Type B pancreatic cell (in vitro differentiated cells): ENCODE data around the gene FSD1L. TPM values are rescaled to one million over a fixed set of nuclear protein-coding genes. Genes with fewer than 3 reads are reported as not detected.
A peak's percentile ranks its signal among the peaks of the same experiment; 100 is the strongest.

Experiments
- DNase-seq: peaks from one replicate; pipeline ENCODE4 v3.0.0; 2021; ENCODE audit warnings: mixed read lengths; ENCODE audit not compliant: unreplicated experiment; ENCODE audit errors: extremely low spot score
- H3K27ac Mint-ChIP-seq: 2 replicates; pipeline ENCODE4 v1.8.0; 2021; ENCODE audit warnings: mild to moderate bottlenecking, mixed read lengths
- H3K27me3 Mint-ChIP-seq: 2 replicates; pipeline ENCODE4 v1.8.0; 2021; ENCODE audit warnings: mixed read lengths
- H3K36me3 Mint-ChIP-seq: 2 replicates; pipeline ENCODE4 v1.8.0; 2021; ENCODE audit warnings: mixed read lengths
- H3K4me1 Mint-ChIP-seq: one replicate; pipeline ENCODE4 v1.8.0; 2021; ENCODE audit warnings: mixed read lengths; ENCODE audit not compliant: unreplicated experiment
- H3K4me3 Mint-ChIP-seq: 2 replicates; pipeline ENCODE4 v1.8.0; 2021; ENCODE audit warnings: mild to moderate bottlenecking, mixed read lengths
- H3K9me3 Mint-ChIP-seq: 2 replicates; pipeline ENCODE4 v1.8.0; 2021; ENCODE audit warnings: mixed read lengths
- total RNA-seq: library from RNA; stranded (reverse); gene quantifications from 2 replicates; pipeline ENCODE4 v1.2.1, GENCODE V29; 2021; ENCODE audit warnings: low replicate concordance
- TF ChIP-seq, protein P1 (sequence below): fragments of 200-600 bp; sonication (generic); conservative IDR thresholded peaks from 2 replicates; pipeline ENCODE4 v1.5.0; 2021; ENCODE audit warnings: antibody characterized with exemption, mild to moderate bottlenecking

Gene FSD1L
- total RNA-seq, 1 donor from 2014 or later, result 11.6 TPM

DNA sequence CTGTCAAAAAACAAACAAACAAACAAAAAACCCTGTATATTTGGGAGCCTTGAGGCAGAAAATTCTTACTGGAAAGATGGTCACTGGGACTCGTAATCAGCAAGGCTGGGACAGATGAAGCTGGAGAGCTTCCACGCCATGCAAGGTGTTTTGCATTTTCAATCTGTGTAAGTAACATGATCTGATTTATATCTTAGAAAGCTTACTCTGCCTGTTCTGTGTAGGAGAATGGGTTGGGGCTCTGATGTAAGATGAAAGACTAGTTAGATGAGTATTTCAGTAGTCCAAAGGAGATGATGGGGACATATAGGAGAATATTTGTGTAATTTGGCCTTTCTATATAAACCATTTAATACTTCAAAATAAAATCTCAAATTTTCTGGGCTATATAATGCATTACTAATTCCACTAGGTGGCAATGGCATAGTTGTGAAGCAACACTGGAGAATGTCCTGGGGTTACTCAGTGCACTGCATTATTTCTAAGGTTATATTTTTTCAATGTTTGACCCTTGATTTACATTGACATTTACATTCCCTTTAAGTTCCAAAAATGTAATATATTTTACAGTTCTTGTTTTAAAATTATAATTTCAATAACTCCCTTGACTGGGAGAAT is 21.9 kb upstream of the FSD1L start:
- Mint-ChIP-seq H3K36me3 (no peaks in the 10 kb centered on the region), H3K4me1 (no peaks in the 10 kb centered on the region), H3K27me3 (no peaks in the 10 kb centered on the region), H3K9me3 (no peaks in the 10 kb centered on the region), H3K4me3 (no peak overlapping the region), H3K27ac (no peak overlapping the region)
- no peak for DNase-seq
- TF ChIP-seq, protein P1, sequence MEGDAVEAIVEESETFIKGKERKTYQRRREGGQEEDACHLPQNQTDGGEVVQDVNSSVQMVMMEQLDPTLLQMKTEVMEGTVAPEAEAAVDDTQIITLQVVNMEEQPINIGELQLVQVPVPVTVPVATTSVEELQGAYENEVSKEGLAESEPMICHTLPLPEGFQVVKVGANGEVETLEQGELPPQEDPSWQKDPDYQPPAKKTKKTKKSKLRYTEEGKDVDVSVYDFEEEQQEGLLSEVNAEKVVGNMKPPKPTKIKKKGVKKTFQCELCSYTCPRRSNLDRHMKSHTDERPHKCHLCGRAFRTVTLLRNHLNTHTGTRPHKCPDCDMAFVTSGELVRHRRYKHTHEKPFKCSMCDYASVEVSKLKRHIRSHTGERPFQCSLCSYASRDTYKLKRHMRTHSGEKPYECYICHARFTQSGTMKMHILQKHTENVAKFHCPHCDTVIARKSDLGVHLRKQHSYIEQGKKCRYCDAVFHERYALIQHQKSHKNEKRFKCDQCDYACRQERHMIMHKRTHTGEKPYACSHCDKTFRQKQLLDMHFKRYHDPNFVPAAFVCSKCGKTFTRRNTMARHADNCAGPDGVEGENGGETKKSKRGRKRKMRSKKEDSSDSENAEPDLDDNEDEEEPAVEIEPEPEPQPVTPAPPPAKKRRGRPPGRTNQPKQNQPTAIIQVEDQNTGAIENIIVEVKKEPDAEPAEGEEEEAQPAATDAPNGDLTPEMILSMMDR, result peak; percentile 72

DNA sequence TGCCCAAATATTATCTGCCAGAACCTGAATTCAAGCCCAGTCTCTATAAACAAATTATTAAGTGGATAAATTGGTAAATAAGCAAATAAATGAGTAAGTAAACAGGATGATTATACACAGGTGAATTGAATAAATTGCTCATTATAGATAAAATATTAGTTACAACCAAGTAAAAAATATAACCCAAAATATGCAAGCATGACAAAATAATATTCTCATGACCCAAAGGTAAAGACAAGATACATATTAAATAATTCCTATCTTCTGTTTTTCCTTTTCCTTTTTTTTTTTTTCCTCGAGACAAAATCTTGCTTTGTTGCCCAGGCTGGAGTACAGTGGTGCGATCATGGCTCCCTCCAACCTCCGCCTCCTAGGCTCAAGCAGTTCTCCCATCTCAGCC is 21.2 kb upstream of the FSD1L start:
- TF ChIP-seq, protein P1, result no peak
- no peak overlapping the region for H3K27ac Mint-ChIP-seq
- no peaks in the 10 kb centered on the region for H3K27me3 Mint-ChIP-seq
- H3K36me3 Mint-ChIP-seq, result no peaks in the 10 kb centered on the region
- H3K4me1 Mint-ChIP-seq, result no peaks in the 10 kb centered on the region
- H3K4me3 Mint-ChIP-seq, result no peak overlapping the region
- H3K9me3 Mint-ChIP-seq, result no peaks in the 10 kb centered on the region
- no peak for DNase-seq

DNA sequence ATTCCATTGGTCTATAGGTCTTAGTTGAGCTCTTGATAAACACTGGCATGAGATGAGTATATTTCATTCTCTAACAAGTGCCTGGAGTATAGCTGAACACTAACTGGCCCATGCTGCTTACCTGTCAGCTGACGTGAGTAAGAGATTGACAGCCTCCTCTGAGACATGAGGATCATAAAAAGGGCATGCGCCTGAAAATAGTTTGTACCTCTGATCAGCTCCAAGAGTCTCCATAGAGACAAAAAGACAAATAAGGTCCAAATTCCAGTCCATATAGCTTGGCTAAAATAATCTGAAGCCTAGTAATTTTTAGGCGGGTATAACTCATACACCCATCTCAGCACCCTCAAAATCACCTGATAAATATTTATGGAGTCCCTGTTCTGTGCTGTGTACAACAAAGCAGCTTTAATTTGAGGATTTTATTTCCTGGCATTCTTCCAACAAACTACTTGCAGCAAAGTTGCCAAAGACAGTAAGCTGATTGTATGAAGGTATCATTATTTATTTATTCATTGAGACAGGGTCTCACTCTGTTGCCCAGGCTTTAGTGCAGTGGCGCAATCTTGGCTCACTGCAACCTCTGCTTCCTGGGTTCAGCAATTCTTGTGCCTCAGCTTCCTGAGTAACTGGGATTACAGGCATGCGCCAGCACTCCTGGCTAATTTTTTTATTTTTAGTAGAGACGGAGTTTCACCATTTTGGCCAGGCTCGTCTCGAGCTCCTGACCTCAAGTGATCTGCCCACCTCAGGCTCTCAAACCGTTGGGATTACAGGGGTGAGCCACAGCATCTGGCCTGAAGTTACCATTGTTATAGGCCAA is 16.2 kb upstream of the FSD1L start:
- no peaks in the 10 kb centered on the region for H3K27me3 Mint-ChIP-seq
- H3K36me3 Mint-ChIP-seq, result peaks cover 6% of the 10 kb centered on the region
- no peak overlapping the region for H3K27ac Mint-ChIP-seq
- no peak overlapping the region for H3K4me3 Mint-ChIP-seq
- peaks cover 8% of the 10 kb centered on the region for H3K4me1 Mint-ChIP-seq
- H3K9me3 Mint-ChIP-seq, result peaks cover 7% of the 10 kb centered on the region
- TF ChIP-seq, protein P1, result no peak
- DNase-seq, result no peak

DNA sequence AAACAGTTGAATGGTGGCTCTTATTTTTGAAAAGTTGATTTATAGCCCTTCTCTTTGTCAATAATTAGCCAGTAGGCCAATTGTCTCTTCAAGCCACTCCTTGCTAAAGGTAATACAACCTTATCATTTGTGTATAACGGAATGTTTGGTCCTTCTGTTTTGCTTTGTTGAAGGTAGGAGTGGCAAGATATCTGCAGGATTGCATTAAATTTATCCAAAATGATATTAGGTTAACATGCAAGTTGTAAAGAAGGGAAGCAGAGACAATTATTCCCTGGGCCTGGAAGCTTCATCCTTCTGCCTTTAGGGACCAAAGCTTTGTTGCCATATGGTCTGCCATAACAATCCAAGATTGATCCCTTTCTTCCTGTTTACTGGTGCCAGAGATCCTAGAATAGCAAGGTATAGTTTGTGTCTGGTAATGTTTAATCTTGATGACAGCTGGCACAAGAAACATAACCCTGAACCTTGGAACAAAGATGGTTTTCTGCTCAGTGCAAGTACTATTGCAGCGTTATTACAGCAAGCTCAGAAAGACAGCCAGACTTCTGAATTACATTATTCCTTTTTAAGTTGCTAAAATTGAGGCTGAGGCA is 15.5 kb upstream of the FSD1L start:
- H3K9me3 Mint-ChIP-seq, result peaks cover 7% of the 10 kb centered on the region
- DNase-seq, result no peak
- no peaks in the 10 kb centered on the region for H3K27me3 Mint-ChIP-seq
- no peak overlapping the region for H3K4me3 Mint-ChIP-seq
- H3K27ac Mint-ChIP-seq, result no peak overlapping the region
- H3K36me3 Mint-ChIP-seq, result peaks cover 6% of the 10 kb centered on the region
- TF ChIP-seq, protein P1, result no peak
- H3K4me1 Mint-ChIP-seq, result peaks cover 8% of the 10 kb centered on the region

DNA sequence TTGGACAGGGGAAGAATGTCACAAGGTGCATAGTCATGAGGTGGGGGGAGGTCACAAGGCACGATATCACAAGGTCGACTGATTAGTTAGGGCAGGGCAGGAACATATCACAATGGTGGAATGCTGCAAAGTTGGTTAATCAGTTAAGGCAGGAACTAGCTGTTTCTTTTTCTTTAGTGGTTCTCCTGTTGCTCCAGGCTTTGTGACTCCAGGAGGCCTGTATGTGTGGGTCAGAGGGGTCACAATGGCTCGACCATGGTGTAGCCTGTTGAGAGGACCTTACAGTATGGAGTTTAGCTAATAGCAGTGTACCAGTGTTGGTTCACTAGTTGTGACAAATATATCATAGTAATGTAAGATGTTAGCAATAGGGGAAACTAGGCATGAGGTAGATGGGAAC is 12.4 kb upstream of the FSD1L start:
- Mint-ChIP-seq H3K27ac (no peak overlapping the region), H3K9me3 (peaks cover 7% of the 10 kb centered on the region), H3K4me3 (no peak overlapping the region), H3K36me3 (peaks cover 6% of the 10 kb centered on the region), H3K27me3 (no peaks in the 10 kb centered on the region), H3K4me1 (peaks cover 24% of the 10 kb centered on the region)
- TF ChIP-seq, protein P1, result no peak
- no peak for DNase-seq
